H1 (cell line): ENCODE data around the gene PRR19. TPM values are rescaled to one million over a fixed set of nuclear protein-coding genes. Genes with fewer than 3 reads are reported as not detected.

ENCODE experiments used
- CTCF ChIA-PET: fragments of 300-600 bp; sonication (Branson Sonifier 250); formaldehyde crosslinking; loops from one replicate; lab custom pipeline; 2021; ENCODE audit not compliant: partially characterized antibody; lab: Charles Lee
- POLR2A ChIA-PET: fragments of 300-600 bp; sonication (Branson Sonifier 250); formaldehyde crosslinking; loops from one replicate; lab custom pipeline; 2021; ENCODE audit warnings: inconsistent platforms; ENCODE audit not compliant: partially characterized antibody; lab: Charles Lee
- DNase-seq, 2 experiments: peaks; one replicate each; pipeline versions ENCODE4 v3.0.0 to v3.0.0-alpha.2; 2010 to 2022; ENCODE audit warnings: low spot score in 2 of 2, low read depth in 1 of 2, mixed read lengths in 1 of 2
- FAIRE-seq: peaks from 2 replicates; lab custom pipeline; 2011; peaks lifted over from hg19 to GRCh38; lab: Jason Lieb, UNC
- H2AFZ ChIP-seq: 2 replicates; pipeline ENCODE4 v1.8.1; 2012; ENCODE audit warnings: low read length, inconsistent platforms
- H2AK5ac ChIP-seq: 2 replicates; pipeline ENCODE4 v1.6.1; 2013; ENCODE audit warnings: low read depth, low read length
- H2BK120ac ChIP-seq: replicated peaks from 2 replicates; pipeline ENCODE3; 2013; ENCODE audit warnings: low read depth, low read length, inconsistent platforms
- H2BK12ac ChIP-seq: 2 replicates; pipeline ENCODE4 v1.6.1; 2013; ENCODE audit warnings: low read depth, low read length
- H2BK15ac ChIP-seq: 2 replicates; pipeline ENCODE4 v1.6.1; 2013; ENCODE audit warnings: low read length
- H2BK20ac ChIP-seq: 2 replicates; pipeline ENCODE4 v1.6.1; 2013; ENCODE audit warnings: low read length
- H2BK5ac ChIP-seq: 2 replicates; pipeline ENCODE4 v1.6.1; 2013; ENCODE audit warnings: low read depth, low read length
- H3K14ac ChIP-seq: 2 replicates; pipeline ENCODE4 v1.6.1; 2013; ENCODE audit warnings: inconsistent platforms; ENCODE audit not compliant: insufficient read length
- H3K18ac ChIP-seq: 2 replicates; pipeline ENCODE4 v1.6.1; 2013; ENCODE audit warnings: low read length; ENCODE audit errors: extremely low read depth
- H3K23ac ChIP-seq: 2 replicates; pipeline ENCODE4 v1.6.1; 2013; ENCODE audit warnings: inconsistent platforms; ENCODE audit not compliant: insufficient read length
- H3K23me2 ChIP-seq: 2 replicates; pipeline ENCODE4 v1.6.1; 2013; ENCODE audit warnings: low read depth, low read length
- H3K27ac ChIP-seq: 2 replicates; pipeline ENCODE4 v1.6.1; 2011; ENCODE audit warnings: low read depth, low read length, inconsistent platforms
- H3K27me3 ChIP-seq, 4 experiments: replicated peaks in 1 of 4; 1 replicate in 1 of 4; 2 replicates in 3 of 4; pipeline versions ENCODE4 v1.6.1 to v1.8.1; 2011 to 2013; ENCODE audit warnings: low read length in 3 of 4, mild to moderate bottlenecking in 3 of 4, inconsistent platforms in 2 of 4, mixed read lengths in 2 of 4, moderate library complexity in 1 of 4; ENCODE audit not compliant: control insufficient read depth in 3 of 4, insufficient read depth in 3 of 4; ENCODE audit errors: extremely low read depth in 1 of 4
- H3K36me3 ChIP-seq, 4 experiments: 2 replicates each; pipeline versions ENCODE4 v1.6.1 to v1.8.1; 2011 to 2013; ENCODE audit warnings: mild to moderate bottlenecking in 4 of 4, low read length in 3 of 4, moderate library complexity in 2 of 4, control low read depth in 1 of 4, inconsistent platforms in 1 of 4; ENCODE audit not compliant: insufficient read depth in 4 of 4, control insufficient read depth in 2 of 4
- H3K4ac ChIP-seq: replicated peaks from 2 replicates; pipeline ENCODE3; 2013; ENCODE audit warnings: low read length, low read depth, mixed read lengths, inconsistent platforms; ENCODE audit not compliant: insufficient read length
- H3K4me1 ChIP-seq, 4 experiments: replicated peaks in 1 of 4; 1 replicate in 1 of 4; 2 replicates in 3 of 4; pipeline versions ENCODE4 v1.6.1 to v1.8.1; 2011 to 2013; ENCODE audit warnings: low read length in 3 of 4, inconsistent platforms in 2 of 4, mixed read lengths in 1 of 4; ENCODE audit not compliant: insufficient read depth in 4 of 4, control insufficient read depth in 3 of 4
- H3K4me2 ChIP-seq, 2 experiments: 2 replicates each; pipeline versions ENCODE4 v1.6.1 to v1.8.1; 2011 to 2013; ENCODE audit warnings: low read depth in 2 of 2, low read length in 2 of 2, control low read depth in 1 of 2, inconsistent platforms in 1 of 2, mild to moderate bottlenecking in 1 of 2; ENCODE audit not compliant: insufficient read depth in 1 of 2
- H3K4me3 ChIP-seq, 4 experiments: fragments of 200-600, 300-600 bp in 1 of 4; sonication (generic), shearing (Covaris generic), sonication (Bioruptor Twin) in 1 of 4; 2 replicates each; pipeline versions ENCODE4 v1.5.1 to v1.8.1; 2011 to 2016; ENCODE audit warnings: low read length in 4 of 4, low read depth in 3 of 4, control low read depth in 2 of 4, inconsistent platforms in 2 of 4, mild to moderate bottlenecking in 2 of 4, mixed read lengths in 1 of 4, moderate library complexity in 1 of 4; ENCODE audit not compliant: insufficient read depth in 2 of 4; ENCODE audit errors: extremely low read depth in 1 of 4
- H3K56ac ChIP-seq: replicated peaks from 2 replicates; pipeline ENCODE3; 2013; ENCODE audit warnings: low read depth, mild to moderate bottlenecking, mixed read lengths, low read length, inconsistent platforms; ENCODE audit not compliant: insufficient read length
- H3K79me1 ChIP-seq: 2 replicates; pipeline ENCODE4 v1.6.1; 2013; ENCODE audit warnings: low read depth, low read length, control low read depth
- H3K79me2 ChIP-seq, 2 experiments: 2 replicates each; pipeline versions ENCODE4 v1.6.1 to v1.8.1; 2012 to 2013; ENCODE audit warnings: low read length in 2 of 2, mild to moderate bottlenecking in 2 of 2, inconsistent platforms in 1 of 2; ENCODE audit not compliant: insufficient read depth in 2 of 2, control insufficient read depth in 1 of 2
- H3K9ac ChIP-seq, 4 experiments: replicated peaks in 1 of 4; 1 replicate in 1 of 4; 2 replicates in 3 of 4; pipeline versions ENCODE4 v1.6.1 to v1.8.1; 2011 to 2013; ENCODE audit warnings: low read depth in 3 of 4, low read length in 3 of 4, control low read depth in 2 of 4, mild to moderate bottlenecking in 2 of 4, moderate library complexity in 2 of 4, inconsistent platforms in 1 of 4; ENCODE audit errors: extremely low read depth in 1 of 4
- H3K9me3 ChIP-seq, 2 experiments: 2 replicates each; pipeline versions ENCODE4 v1.6.1 to v1.8.1; 2012 to 2013; ENCODE audit warnings: mild to moderate bottlenecking in 2 of 2, moderate library complexity in 2 of 2, control low read depth in 1 of 2, inconsistent platforms in 1 of 2, low read depth in 1 of 2, low read length in 1 of 2, mixed read lengths in 1 of 2; ENCODE audit not compliant: insufficient read depth in 2 of 2
- H4K20me1 ChIP-seq, 2 experiments: replicated peaks in 1 of 2; 2 replicates each; pipeline versions ENCODE3 to v1.8.1; 2011 to 2013; ENCODE audit warnings: inconsistent platforms in 2 of 2, low read length in 2 of 2, mild to moderate bottlenecking in 1 of 2; ENCODE audit not compliant: insufficient read depth in 2 of 2, control insufficient read depth in 1 of 2
- H4K5ac ChIP-seq: 2 replicates; pipeline ENCODE4 v1.6.1; 2013; ENCODE audit warnings: low read length, low read depth, mixed read lengths, inconsistent platforms; ENCODE audit not compliant: insufficient read length
- H4K8ac ChIP-seq: 2 replicates; pipeline ENCODE4 v1.8.0; 2013; ENCODE audit warnings: mild to moderate bottlenecking, moderate library complexity, low read length, inconsistent platforms; ENCODE audit not compliant: insufficient read depth; ENCODE audit errors: extremely low read depth
- H4K91ac ChIP-seq: replicated peaks from 2 replicates; pipeline ENCODE3; 2013; ENCODE audit warnings: low read length, mixed read lengths, inconsistent platforms; ENCODE audit not compliant: insufficient read length
- CREB1 ChIP-seq: IDR thresholded peaks from 2 replicates; pipeline ENCODE4 v1.6.1; 2012; ENCODE audit warnings: inconsistent platforms
- EZH2 ChIP-seq: fragments of 200-600 bp; sonication (generic); IDR thresholded peaks from 2 replicates; pipeline ENCODE4 v1.7.1; 2012; ENCODE audit warnings: low read depth, mild to moderate bottlenecking, moderate library complexity, low read length, inconsistent platforms; ENCODE audit not compliant: severe bottlenecking
- MAFK ChIP-seq: IDR thresholded peaks from 2 replicates; pipeline ENCODE4 v1.6.1; 2012; ENCODE audit warnings: low read depth, mild to moderate bottlenecking, improper control_type of control experiment, low read length
- NANOG ChIP-seq: IDR thresholded peaks from 2 replicates; pipeline ENCODE4 v1.6.1; 2011; ENCODE audit warnings: low read length, low read depth, mild to moderate bottlenecking, inconsistent platforms; ENCODE audit not compliant: insufficient read depth, poor library complexity, severe bottlenecking
- POLR2AphosphoS5 ChIP-seq: IDR thresholded peaks from 2 replicates; pipeline ENCODE4 v1.6.1; 2011; ENCODE audit warnings: low read depth, low read length
- WGBS, 2 experiments: shearing (Covaris generic) in 1 of 2; methylation state at CpG; one replicate each; pipeline versions ENCODE4 v1.1.6 to v1.1.7; 2013 to 2015; ENCODE audit warnings: low lambda C conversion rate in 2 of 2, mixed read lengths in 2 of 2, inconsistent platforms in 1 of 2, low coverage in 1 of 2, missing lambda C conversion rate in 1 of 2; ENCODE audit not compliant: insufficient replicate concordance in 2 of 2, insufficient coverage in 1 of 2, insufficient read length in 1 of 2; ENCODE audit errors: extremely low coverage in 1 of 2, missing lambda C conversion rate in 1 of 2; 5-methylcytosine and 5-hydroxymethylcytosine counted together
- polyA plus RNA-seq, 7 experiments: library from polyadenylated mRNA; depleted of rRNA in 3 of 7; stranded (reverse) in 5 of 7; unstranded in 2 of 7; fragments of >200 nt in 5 of 7; fragments of 200-250 nt in 2 of 7; gene quantifications; 1 replicate in 5 of 7; 2 replicates in 1 of 7; 4 replicates in 1 of 7; pipeline versions ENCODE4 v1.2.1 to v1.2.3, GENCODE V29; 2011 to 2013; ENCODE audit warnings: missing spikeins in 2 of 7, mixed read lengths in 2 of 7
- total RNA-seq: library from RNA; stranded (reverse); fragmentation: NEBNext Ultra II Directional; extraction: Animal tissue kit (Norgen Biotek cat#: 25700); gene quantifications from 2 replicates; pipeline ENCODE4 v1.2.1, GENCODE V29; 2021

Gene PRR19
- total and polyA plus RNA-seq, 2 of the 8 experiments (the other 6 are each of a cell fraction or from before 2014, with no cell fraction given): 7.2 to 7.5 TPM

- H2BK120ac ChIP-seq: no peak overlapping the region
- 0 out of 2 replicates have a peak overlapping the region, but pooled peaks have one; percentile 11 for H2AK5ac ChIP-seq
- DNase-seq (peak in 1 of 2 experiments; percentile 50), FAIRE-seq (no peak)
- no peaks in the 10 kb centered on the region for H3K9me3 ChIP-seq
- ChIA-PET POLR2A (interaction anchor here (1.0 to 2.0 kb wide), 4 partner anchors 14 to 58 kb away, joined by 4 to 8 read pairs (median 8); no protein-coding TSS in a partner anchor), CTCF (interaction anchor here (0.7 to 1.3 kb wide), 4 partner anchors 10 to 170 kb away, joined by 3 read pairs; partner anchors contain the start of genes GSK3A and POU2F2)
- H3K23ac ChIP-seq: no peak overlapping the region
- H3K23me2 ChIP-seq: peaks cover 4% of the 10 kb centered on the region; the same call in 1 of the 2 replicates
- H2BK20ac ChIP-seq: peak overlapping the region; percentile 82; the same call in 1 of the 2 replicates
- H3K14ac ChIP-seq: no peak overlapping the region
- H3K4me2 ChIP-seq: peak overlapping the region; percentile 61 to 92
- peaks cover 0 to 5% (median 0%) of the 10 kb centered on the region in 4 experiments; a peak in 2 of 8 replicates for H3K36me3 ChIP-seq
- peaks cover 0 to 10% of the 10 kb centered on the region in 2 experiments; a peak in 2 of 4 replicates for H3K79me2 ChIP-seq
- H4K5ac ChIP-seq: peak overlapping the region; percentile 64
- peak overlapping the region in 1 of 4 experiments; percentile 23; a peak in 1 of 7 replicates for H3K9ac ChIP-seq
- H3K4ac ChIP-seq: peak overlapping the region; percentile 1
- 84% methylated on average over 11 of the region's 11 CpGs; no CpG with 5 or more reads in 1 of the 2 experiments for WGBS, 2 experiments
- 0 out of 2 replicates have a peak overlapping the region, but pooled peaks have one; percentile 18 for H2BK15ac ChIP-seq
- peak overlapping the region; percentile 15; the same call in 1 of the 2 replicates for H2BK5ac ChIP-seq
- H3K27me3 ChIP-seq: no peaks in the 10 kb centered on the region
- H3K18ac ChIP-seq: peak overlapping the region; percentile 83; the same call in 1 of the 2 replicates
- peak overlapping the region; percentile 27 to 84 (median 52); a peak in 5 of 8 replicates for H3K4me3 ChIP-seq
- no peak overlapping the region for H3K56ac ChIP-seq
- H3K4me1 ChIP-seq: peaks cover 0 to 16% (median 10%) of the 10 kb centered on the region in 4 experiments; a peak in 4 of 7 replicates
- H2BK12ac ChIP-seq: peak overlapping the region; percentile 53
- no peaks in the 10 kb centered on the region for H4K20me1 ChIP-seq
- no peaks in the 10 kb centered on the region for H3K79me1 ChIP-seq
- no peak overlapping the region for H3K27ac ChIP-seq
- no peak for TF ChIP-seq NANOG
- TF ChIP-seq POLR2AphosphoS5: no peak
- no peak for TF ChIP-seq MAFK
- peak; percentile 12 for TF ChIP-seq EZH2
- TF ChIP-seq CREB1: no peak
- peak overlapping the region; percentile 81 for H4K91ac ChIP-seq
- H2AFZ ChIP-seq: no peak overlapping the region
- peak overlapping the region; percentile 89 for H4K8ac ChIP-seq
Observed at GRCh38 chr19:42303101-42303464, 1.2 kb downstream of the PRR19 start.
